Measurements from ENCODE around the gene DLL1. TPM values are rescaled to one million over a fixed set of nuclear protein-coding genes. Genes with fewer than 3 reads are reported as not detected.

Gene DLL1
- total and polyA plus RNA-seq, 2 donors from 2014 or later = 4.5 to 11.9 TPM

DNA sequence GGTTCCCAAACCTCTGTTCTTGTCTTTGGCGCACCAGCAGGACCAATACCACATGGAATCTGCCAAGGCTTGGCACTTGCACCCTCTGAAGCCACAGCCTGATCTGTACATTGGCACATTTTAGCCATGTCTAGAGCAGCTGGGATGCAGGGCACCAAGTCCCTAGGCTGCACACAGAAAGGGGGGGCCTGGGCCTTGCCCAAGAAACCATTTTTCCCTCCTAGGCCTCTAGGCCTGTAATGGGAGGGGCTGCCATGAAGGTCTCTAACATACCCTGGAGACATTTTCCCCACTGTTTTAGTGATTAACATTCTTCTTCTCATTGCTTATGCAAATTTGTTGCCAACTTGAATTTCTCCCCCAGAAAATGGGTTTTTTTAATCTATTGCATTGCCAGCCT, 10.3 kb upstream of the DLL1 start:
- FAIRE-seq (no peak), DNase-seq (no peak)
- Histone ChIP-seq H3K27ac (ENCODE audit: low read depth in 2 of 2, low read length in 2 of 2) (no peak overlapping the region), H3K9me3 (ENCODE audit: control insufficient read depth in 2 of 3, insufficient read depth in 1 of 3, low read length in 3 of 3) (no peaks in the 10 kb centered on the region), H3K4me3 (ENCODE audit: low read length in 3 of 3) (no peak overlapping the region), H3K9ac (ENCODE audit: low read length in 3 of 3) (no peak overlapping the region), H3K27me3 (ENCODE audit: control insufficient read depth, insufficient read depth, low read length) (peaks cover 2% of the 10 kb centered on the region), H3K4me1 (ENCODE audit: control insufficient read depth in 2 of 3, insufficient read depth in 2 of 3, low read depth in 1 of 3, low read length in 3 of 3) (peaks cover 0 to 10% (median 8%) of the 10 kb centered on the region in 3 donors), H3K36me3 (ENCODE audit: control insufficient read depth in 2 of 3, insufficient read depth in 3 of 3, low read length in 3 of 3) (no peaks in the 10 kb centered on the region)
- intact Hi-C loops (cut with DNase I) = no loop called here
- TF ChIP-seq CTCF (IDR thresholded peaks at IDR 0.05; ENCODE audit: borderline replicate concordance, extremely low read depth, insufficient read depth) = no peak

- H3K27ac ChIP-seq (ENCODE audit: low read depth in 2 of 2, low read length in 2 of 2) = no peak overlapping the region
- DNase-seq (no peak), FAIRE-seq (no peak)
- no peak for TF ChIP-seq CTCF (IDR thresholded peaks at IDR 0.05; ENCODE audit: borderline replicate concordance, extremely low read depth, insufficient read depth)
- no peak overlapping the region for H3K9ac ChIP-seq (ENCODE audit: low read length in 3 of 3)
- H3K9me3 ChIP-seq (ENCODE audit: control insufficient read depth in 2 of 3, insufficient read depth in 1 of 3, low read length in 3 of 3) = no peaks in the 10 kb centered on the region
- no peak overlapping the region for H3K4me3 ChIP-seq (ENCODE audit: low read length in 3 of 3)
- H3K27me3 ChIP-seq (ENCODE audit: control insufficient read depth, insufficient read depth, low read length) = peaks cover 14% of the 10 kb centered on the region
- no peaks in the 10 kb centered on the region for H3K36me3 ChIP-seq (ENCODE audit: control insufficient read depth in 2 of 3, insufficient read depth in 3 of 3, low read length in 3 of 3)
- intact Hi-C loops (cut with DNase I) = no loop called here
- peaks cover 0 to 12% (median 0%) of the 10 kb centered on the region in 3 donors for H3K4me1 ChIP-seq (ENCODE audit: control insufficient read depth in 2 of 3, insufficient read depth in 2 of 3, low read depth in 1 of 3, low read length in 3 of 3)
These were observed 7.8 kb upstream of the DLL1 start for GRCh38 chr6:170298688-170299087.

- Histone ChIP-seq H3K27me3 (ENCODE audit: control insufficient read depth, insufficient read depth, low read length) (peaks cover 16% of the 10 kb centered on the region), H3K4me1 (ENCODE audit: control insufficient read depth in 2 of 3, insufficient read depth in 2 of 3, low read depth in 1 of 3, low read length in 3 of 3) (peaks cover 0 to 12% (median 0%) of the 10 kb centered on the region in 3 donors), H3K4me3 (ENCODE audit: low read length in 3 of 3) (no peak overlapping the region), H3K9ac (ENCODE audit: low read length in 3 of 3) (no peak overlapping the region), H3K27ac (ENCODE audit: low read depth in 2 of 2, low read length in 2 of 2) (no peak overlapping the region), H3K9me3 (ENCODE audit: control insufficient read depth in 2 of 3, insufficient read depth in 1 of 3, low read length in 3 of 3) (no peaks in the 10 kb centered on the region), H3K36me3 (ENCODE audit: control insufficient read depth in 2 of 3, insufficient read depth in 3 of 3, low read length in 3 of 3) (no peaks in the 10 kb centered on the region)
- TF ChIP-seq CTCF (IDR thresholded peaks at IDR 0.05; ENCODE audit: borderline replicate concordance, extremely low read depth, insufficient read depth) = no peak
- DNase-seq (peak in 1 of 5 donors; percentile 46), FAIRE-seq (no peak)
- intact Hi-C loops (cut with DNase I) = no loop called here
These were observed 6.9 kb upstream of the DLL1 start for GRCh38 chr6:170297576-170298330.
